ENCODE results near the gene MC1R.
"Not testable (repeated sequence)": the region's sequence is repeated elsewhere in the genome, so short reads cannot be mapped to it uniquely, and the experiment has no call there.

The MC1R gene

DNA sequence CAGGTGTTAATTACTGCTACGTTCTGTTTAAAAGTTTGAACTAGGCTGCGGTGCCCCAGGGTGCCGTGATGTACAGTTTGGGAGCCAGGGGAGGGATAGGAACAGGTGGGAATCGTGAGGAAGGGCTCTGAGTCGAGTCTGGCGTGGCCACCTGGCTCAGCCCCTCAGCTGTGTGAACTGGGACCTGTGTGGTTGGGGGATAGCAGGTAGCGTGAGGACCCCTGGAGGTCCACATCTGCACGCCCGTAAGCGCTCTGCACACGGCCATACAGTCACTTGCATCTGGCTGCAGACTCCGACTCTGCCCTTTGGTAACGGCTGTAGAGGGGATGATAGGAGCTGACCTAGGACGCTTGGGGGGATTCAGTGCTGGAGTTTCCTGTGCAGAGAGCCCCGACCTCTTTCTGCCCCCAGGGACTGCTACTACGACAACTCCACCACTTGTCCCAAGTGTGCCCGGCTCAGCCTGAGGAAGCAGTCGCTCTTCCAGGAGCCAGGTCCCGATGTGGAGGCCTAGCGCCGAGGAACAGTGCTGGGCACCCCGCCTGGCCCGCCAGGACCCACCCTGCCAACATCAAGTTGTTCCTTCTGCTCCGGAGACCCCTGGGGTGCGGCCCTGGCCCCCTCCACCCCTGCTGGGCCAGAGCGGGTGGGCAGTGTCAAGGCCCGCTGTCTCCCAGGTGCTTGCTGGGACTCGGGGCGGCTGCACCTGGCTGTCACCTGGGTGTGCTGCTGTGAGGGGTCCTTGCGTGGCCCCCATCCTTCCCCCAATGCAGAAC, 47.0 kb downstream of the MC1R start:
- DNase-seq, result no peak

DNA sequence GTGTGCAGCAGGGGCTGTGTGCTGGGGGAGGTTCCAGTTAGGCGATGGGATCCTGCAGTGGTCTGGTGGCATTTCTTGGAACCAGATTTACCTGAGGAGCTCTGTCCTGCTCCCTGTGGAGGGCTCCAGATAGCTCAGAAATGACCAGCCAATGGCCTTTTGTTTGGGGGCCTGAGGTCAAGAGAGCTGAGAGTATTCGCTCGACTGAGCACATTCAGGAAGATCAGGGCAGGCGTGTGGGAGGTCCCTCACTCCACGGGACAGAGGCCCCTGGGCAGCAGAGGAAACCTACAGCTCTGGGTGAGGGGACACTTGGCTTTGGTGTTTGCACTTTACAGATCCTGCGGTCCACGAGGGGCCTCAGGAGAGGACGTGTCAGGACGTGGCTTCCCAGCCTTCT, 48.1 kb downstream of the MC1R start:
- DNase-seq, result no peak

DNA sequence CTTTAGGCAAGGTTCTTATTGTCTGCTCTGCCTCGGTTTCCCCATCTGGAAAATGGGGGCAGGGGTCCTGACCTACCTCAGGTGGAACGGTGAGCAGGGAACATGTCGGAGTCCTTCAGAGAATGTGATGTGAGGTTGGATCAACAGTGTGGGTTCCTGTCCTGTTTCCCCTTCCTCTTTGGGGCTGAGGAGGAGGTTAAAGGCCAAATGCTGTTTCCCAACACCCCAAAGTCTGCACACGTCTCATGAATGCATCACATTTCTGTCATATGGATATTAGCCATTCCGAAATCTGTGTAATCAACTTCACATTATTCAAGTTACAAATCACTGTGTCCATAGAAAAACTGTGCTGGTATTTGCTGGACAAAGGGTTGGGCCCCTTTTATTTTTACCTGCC, 48.8 kb downstream of the MC1R start:
- DNase-seq, result not testable (repeated sequence)

DNA sequence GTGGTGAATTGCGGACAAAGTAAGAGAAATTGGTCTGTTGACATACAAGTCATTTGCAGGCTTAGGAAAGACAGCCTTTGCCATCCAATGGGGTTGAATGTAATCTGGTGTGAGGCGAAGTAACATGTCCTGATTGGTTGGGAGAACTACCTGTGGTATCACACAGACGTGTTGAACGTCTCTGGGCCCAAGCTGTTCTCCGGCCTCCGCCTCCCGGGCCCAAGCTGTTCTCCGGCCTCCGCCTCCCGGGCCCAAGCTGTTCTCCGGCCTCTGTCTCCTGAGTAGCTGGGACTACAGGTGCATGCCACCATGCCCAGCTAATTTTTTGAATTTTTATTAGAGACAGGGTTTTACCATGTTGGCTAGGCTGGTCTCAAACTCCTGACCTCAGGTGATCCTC, 49.4 kb downstream of the MC1R start:
- DNase-seq, result not testable (repeated sequence)

DNA sequence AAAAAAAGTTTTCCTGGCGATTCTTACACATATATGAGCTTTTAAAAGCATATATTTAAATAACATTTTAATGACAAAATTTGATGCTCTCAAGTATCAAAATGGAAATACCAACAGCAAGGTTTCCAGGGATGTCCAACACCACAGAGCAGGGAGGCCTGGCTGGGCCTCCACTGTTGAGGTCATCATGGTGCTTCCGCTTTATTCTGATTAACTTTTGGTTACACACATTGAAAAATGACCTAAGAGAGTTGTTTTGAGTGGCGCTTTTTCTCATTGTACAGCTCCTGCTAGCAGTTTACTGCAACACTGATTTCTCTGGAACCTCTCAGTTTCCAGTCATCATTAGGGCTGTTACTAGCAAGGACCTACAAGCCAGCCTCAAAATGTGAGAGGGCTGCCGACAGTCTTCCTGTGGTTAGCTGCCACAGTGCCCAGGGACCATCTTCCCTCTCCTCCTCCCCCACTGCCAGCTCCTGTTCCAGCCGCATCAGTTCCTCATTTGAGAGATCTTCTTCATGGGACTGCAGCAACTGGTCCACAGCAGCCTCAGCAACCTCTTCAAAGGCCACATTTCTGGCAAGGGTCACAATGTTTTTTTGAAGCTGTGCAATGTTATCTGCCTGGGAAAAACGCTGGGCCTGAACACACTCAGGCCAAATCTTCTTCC, 51.2 kb downstream of the MC1R start:
- DNase-seq, result no peak
